Right lobe of liver (tissue), 6 donors: ENCODE data around the gene SLC1A2. TPM values are rescaled to one million over a fixed set of nuclear protein-coding genes. Genes with fewer than 3 reads are reported as not detected.

ENCODE experiments used
- ATAC-seq, 4 donors: fragments of 200-7000 bp; cut with Tn5 transposase; one replicate each; pipeline ENCODE4 v1.9.1; 2020; ENCODE audit warnings: mild to moderate bottlenecking in 4 of 4, moderate library complexity in 4 of 4
- DNase-seq, 3 donors: peaks; one replicate each; pipeline ENCODE4 v3.0.0-alpha.2; 2020
- H3K27ac ChIP-seq, 3 donors: fragments of 200-600 bp; one replicate each; pipeline ENCODE4 v1.8.0; 2022
- H3K27me3 ChIP-seq, 2 donors: fragments of 200-600 bp; one replicate each; pipeline ENCODE4 v1.8.0; 2022
- H3K36me3 ChIP-seq, 4 donors: fragments of 200-600 bp; sonication (generic) in 1 of 4; one replicate each; pipeline versions ENCODE4 v1.5.1 to v1.8.0; 2017 to 2022; ENCODE audit warnings: control low read depth in 1 of 4
- H3K4me1 ChIP-seq, 4 donors: fragments of 200-600 bp; sonication (generic) in 1 of 4; one replicate each; pipeline versions ENCODE4 v1.5.1 to v1.8.0; 2017 to 2022; ENCODE audit warnings: control low read depth in 1 of 4
- H3K4me3 ChIP-seq, 3 donors: fragments of 200-600 bp; one replicate each; pipeline ENCODE4 v1.8.0; 2022
- H3K9me3 ChIP-seq, 4 donors: fragments of 200-600 bp; sonication (generic) in 1 of 4; one replicate each; pipeline versions ENCODE4 v1.5.1 to v1.8.0; 2017 to 2022; ENCODE audit warnings: control low read depth in 1 of 4
- POLR2A ChIP-seq: fragments of 450-650 bp; IDR thresholded peaks from one replicate; pipeline ENCODE4 v1.6.1; 2017; ENCODE audit warnings: antibody characterized with exemption, mild to moderate bottlenecking
- WGBS: methylation state at CpG from one replicate; pipeline ENCODE4 v1.1.6; 2018; ENCODE audit warnings: low coverage, low lambda C conversion rate; ENCODE audit not compliant: insufficient coverage; ENCODE audit errors: missing lambda C conversion rate; 5-methylcytosine and 5-hydroxymethylcytosine counted together
- intact Hi-C, 2 donors: fragments of 100-400 bp; cut with DNase I; formaldehyde crosslinking; loops; one replicate each; pipeline versions ENCODE4 v1.11.2 to v1.14.1; 2022
- total RNA-seq, 6 experiments: library from RNA; depleted of rRNA in 2 of 6; stranded (reverse); fragments of >200 nt in 2 of 6; fragmentation: NEBNext Ultra II Directional in 3 of 6; extraction: Animal tissue kit (Norgen Biotek cat#: 25700) in 3 of 6; gene quantifications; one replicate each; pipeline versions ENCODE4 v1.1.0 to v1.2.4, GENCODE V29; 2016 to 2023
- TF ChIP-seq, protein P1 (sequence below), 4 donors: fragments of 200-600 bp in 3 of 4; fragments of 450-650 bp in 1 of 4; IDR thresholded peaks; one replicate each; pipeline versions ENCODE4 v1.5.1 to v1.8.0; 2016 to 2022; ENCODE audit warnings: antibody characterized with exemption in 4 of 4, mild to moderate bottlenecking in 2 of 4
- donor health status: DM: no; HTN: yes; CAD: no.
- donor health status: DM: no; HTN: no; CAD: no.
- donor health status: DM: no; HTN: no; CAD: no.
- donor health status: DM: no; HTN: yes; CAD: no.
- donor health status: DM: no; HTN: yes; CAD: no.

The SLC1A2 gene
- total RNA-seq, 6 experiments from 2014 or later = 7.6 to 87.4 (median 13.3) TPM

DNA sequence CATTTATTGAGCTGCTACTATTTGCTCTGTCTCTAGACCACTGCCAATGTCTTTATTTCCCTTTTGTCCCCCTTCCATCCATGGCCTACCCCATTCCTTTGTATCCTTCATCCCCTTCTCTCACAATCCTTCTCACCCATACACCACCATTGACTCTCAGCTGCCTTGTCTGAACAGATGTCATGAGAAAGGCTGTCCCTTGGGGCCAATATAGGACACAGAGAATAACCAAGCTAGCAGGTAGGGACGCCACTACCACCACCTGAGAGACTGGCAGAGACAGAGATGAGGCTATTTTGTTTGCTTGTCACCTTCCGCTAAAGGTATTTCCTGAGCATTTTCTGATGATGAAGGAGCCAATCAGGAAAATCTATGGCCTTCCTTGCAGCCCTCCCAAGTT, 141.5 kb downstream of the SLC1A2 start:
- Histone ChIP-seq H3K4me1 (peaks cover 0 to 26% (median 6%) of the 10 kb centered on the region in 4 donors), H3K27me3 (no peaks in the 10 kb centered on the region), H3K9me3 (no peaks in the 10 kb centered on the region), H3K36me3 (peaks cover 0 to 12% (median 0%) of the 10 kb centered on the region in 4 donors), H3K27ac (no peak overlapping the region), H3K4me3 (no peak overlapping the region)
- intact Hi-C loops = no loop called here
- no peak for ATAC-seq
- 100% methylated on average over 1 of the region's 2 CpGs for WGBS
- no peak for TF ChIP-seq POLR2A
- TF ChIP-seq, protein P1, sequence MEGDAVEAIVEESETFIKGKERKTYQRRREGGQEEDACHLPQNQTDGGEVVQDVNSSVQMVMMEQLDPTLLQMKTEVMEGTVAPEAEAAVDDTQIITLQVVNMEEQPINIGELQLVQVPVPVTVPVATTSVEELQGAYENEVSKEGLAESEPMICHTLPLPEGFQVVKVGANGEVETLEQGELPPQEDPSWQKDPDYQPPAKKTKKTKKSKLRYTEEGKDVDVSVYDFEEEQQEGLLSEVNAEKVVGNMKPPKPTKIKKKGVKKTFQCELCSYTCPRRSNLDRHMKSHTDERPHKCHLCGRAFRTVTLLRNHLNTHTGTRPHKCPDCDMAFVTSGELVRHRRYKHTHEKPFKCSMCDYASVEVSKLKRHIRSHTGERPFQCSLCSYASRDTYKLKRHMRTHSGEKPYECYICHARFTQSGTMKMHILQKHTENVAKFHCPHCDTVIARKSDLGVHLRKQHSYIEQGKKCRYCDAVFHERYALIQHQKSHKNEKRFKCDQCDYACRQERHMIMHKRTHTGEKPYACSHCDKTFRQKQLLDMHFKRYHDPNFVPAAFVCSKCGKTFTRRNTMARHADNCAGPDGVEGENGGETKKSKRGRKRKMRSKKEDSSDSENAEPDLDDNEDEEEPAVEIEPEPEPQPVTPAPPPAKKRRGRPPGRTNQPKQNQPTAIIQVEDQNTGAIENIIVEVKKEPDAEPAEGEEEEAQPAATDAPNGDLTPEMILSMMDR (IDR thresholded peaks at IDR 0.05) = no peak
- no peak for DNase-seq

DNA sequence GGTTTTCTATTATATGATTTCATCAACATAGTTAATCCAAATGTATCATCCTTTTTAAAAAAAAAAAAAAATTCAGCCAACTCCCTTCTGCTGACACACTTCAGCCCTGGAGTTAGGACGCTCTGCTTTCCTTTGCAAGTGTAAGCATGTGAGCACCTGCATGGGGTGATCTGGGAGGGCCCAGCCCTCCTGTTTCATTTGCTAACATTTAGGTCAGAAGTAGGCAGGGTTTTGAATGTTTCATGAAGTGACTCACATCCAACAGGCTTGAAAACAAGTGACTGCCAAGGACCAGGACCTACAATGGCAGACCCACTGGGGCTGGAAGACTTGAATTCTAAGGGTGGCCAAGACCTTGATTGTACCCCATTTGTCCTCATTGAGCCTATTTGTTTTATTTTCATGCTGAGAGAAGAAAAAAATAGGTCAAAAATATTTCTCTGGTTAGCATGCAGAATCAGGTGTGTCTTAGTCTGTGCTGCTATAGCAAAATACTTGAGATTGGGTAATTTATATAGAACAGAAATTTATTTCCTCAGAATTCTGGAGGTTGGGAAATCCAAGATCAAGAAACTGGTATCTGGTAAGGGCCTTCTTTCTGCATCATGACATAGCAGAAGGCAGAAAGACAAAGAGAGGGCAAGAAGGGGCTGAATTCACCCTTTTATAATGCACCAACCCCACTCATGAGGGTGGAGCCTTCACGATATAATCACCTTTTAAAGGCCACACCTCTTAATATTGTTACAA, 142.8 kb downstream of the SLC1A2 start:
- peak; percentile 16 to 85 (median 58) for ATAC-seq

DNA sequence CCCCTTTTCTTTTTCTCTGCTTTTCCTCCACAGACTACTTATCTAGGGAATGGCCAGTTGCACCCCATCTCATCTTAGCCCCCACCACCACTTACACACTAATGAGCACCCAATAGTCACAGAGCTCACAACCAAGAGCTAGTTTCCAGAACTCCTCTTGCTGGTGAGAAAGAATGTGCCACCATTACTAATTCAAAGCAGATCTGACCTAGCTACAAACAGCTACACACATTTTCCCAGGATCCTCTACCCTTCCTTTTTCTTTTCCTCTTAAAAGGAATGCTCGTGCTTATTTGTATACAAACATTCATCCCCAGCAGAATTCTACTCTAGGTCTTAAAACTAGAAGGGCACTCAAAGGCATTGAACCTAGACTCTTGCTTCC, 143.6 kb downstream of the SLC1A2 start:
- TF ChIP-seq, protein P1 (IDR thresholded peaks at IDR 0.05) = no peak
- no peak for TF ChIP-seq POLR2A
- Histone ChIP-seq H3K4me1 (peaks cover 0 to 22% (median 6%) of the 10 kb centered on the region in 4 donors), H3K27me3 (no peaks in the 10 kb centered on the region), H3K9me3 (no peaks in the 10 kb centered on the region), H3K36me3 (peaks cover 0 to 11% (median 0%) of the 10 kb centered on the region in 4 donors), H3K4me3 (no peak overlapping the region), H3K27ac (peak overlapping the region in 2 of 3 donors; percentile 4 to 50)
- intact Hi-C loops = no loop called here
- 79% methylated on average over 1 of the region's 1 CpG for WGBS
- ATAC-seq (peak in 3 of 4 donors; percentile 15 to 24 (median 19)), DNase-seq (no peak)

More for the DNA sequence above, 142.8 kb downstream of the SLC1A2 start:
- peak in 1 of 3 donors; percentile 32 for DNase-seq
- H3K4me3 ChIP-seq = no peak overlapping the region
- peaks cover 0 to 26% (median 6%) of the 10 kb centered on the region in 4 donors for H3K4me1 ChIP-seq
- 64% methylated on average over 2 of the region's 2 CpGs for WGBS
- intact Hi-C loops = no loop called here
- H3K36me3 ChIP-seq = peaks cover 0 to 12% (median 0%) of the 10 kb centered on the region in 4 donors
- peak; percentile 13 for TF ChIP-seq POLR2A
- TF ChIP-seq, protein P1 (IDR thresholded peaks at IDR 0.05) = no peak
- H3K27ac ChIP-seq = peak overlapping the region in 2 of 3 donors; percentile 6 to 51
- H3K27me3 ChIP-seq = no peaks in the 10 kb centered on the region
- H3K9me3 ChIP-seq = no peaks in the 10 kb centered on the region

DNA sequence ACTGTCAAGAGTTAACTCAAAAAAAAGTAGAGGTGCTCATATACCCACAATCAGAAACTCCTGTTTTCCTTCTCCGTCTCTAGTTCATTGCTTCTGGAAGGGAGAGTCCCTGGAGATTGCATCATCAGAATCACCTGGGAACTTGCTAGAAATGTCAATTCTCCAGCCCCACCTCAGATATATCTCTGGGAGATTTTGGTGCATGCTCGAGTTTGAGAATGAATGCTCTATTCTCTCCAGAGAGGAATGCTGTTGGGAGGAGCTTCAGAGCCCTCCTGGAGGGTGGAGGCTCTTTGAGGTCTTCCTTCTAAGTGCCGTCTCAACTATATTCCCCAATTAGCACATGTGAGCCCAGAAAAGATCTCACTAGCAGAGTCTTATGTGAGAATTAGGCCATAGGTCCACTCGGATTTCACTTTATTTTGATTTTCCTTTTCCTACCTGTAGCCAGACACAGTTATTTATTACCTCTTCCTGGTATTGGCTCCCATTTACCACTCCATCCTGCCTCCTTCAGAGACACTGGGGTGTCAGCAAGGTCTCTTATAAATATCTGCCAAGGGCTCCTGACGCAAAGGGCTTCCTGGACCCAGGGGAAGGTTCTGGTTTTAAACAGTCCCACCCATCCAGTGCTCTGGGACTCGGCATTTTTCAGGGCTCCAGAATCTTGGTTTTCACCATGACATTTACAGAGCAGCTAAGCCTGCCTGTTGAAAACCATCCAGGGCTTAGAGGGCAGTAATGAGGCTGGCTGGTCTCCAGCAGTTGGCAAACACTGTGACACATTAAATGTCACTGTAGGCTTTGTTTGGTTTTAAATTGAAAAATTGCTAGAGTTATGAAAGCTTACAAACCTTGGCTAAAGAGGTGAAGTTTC, 144.2 kb downstream of the SLC1A2 start:
- H3K4me3 ChIP-seq = no peak overlapping the region
- peaks cover 0 to 7% (median 0%) of the 10 kb centered on the region in 4 donors for H3K36me3 ChIP-seq
- DNase-seq = peak; percentile 79 to 80 (median 79)
- peak; percentile 88 to 92 (median 90) for ATAC-seq
- peaks cover 0 to 22% (median 6%) of the 10 kb centered on the region in 4 donors for H3K4me1 ChIP-seq
- peak overlapping the region in 2 of 3 donors; percentile 12 to 50 for H3K27ac ChIP-seq
- WGBS = 31% methylated on average over 4 of the region's 6 CpGs
- TF ChIP-seq, protein P1 (IDR thresholded peaks at IDR 0.05) = peak in 3 of 4 donors; percentile 6 to 32 (median 20)
- no peak for TF ChIP-seq POLR2A
- H3K9me3 ChIP-seq = no peaks in the 10 kb centered on the region
- H3K27me3 ChIP-seq = no peaks in the 10 kb centered on the region
- intact Hi-C loops = no loop called here
